HFFc6 (cell line): ENCODE measurements around the gene PCP2. TPM values are rescaled to one million over a fixed set of nuclear protein-coding genes. Genes with fewer than 3 reads are reported as not detected.

Experiments used
- DNase-seq: peaks from one replicate; pipeline ENCODE4 v3.0.0-alpha.2; 2018
- H3K27ac Mint-ChIP-seq: 2 replicates; pipeline ENCODE4 v1.8.0; 2020; ENCODE audit warnings: mild to moderate bottlenecking, mixed read lengths
- H3K27me3 Mint-ChIP-seq: 2 replicates; pipeline ENCODE4 v1.8.0; 2021; ENCODE audit warnings: mild to moderate bottlenecking, moderate library complexity, mixed read lengths; ENCODE audit not compliant: insufficient read depth
- H3K36me3 Mint-ChIP-seq: 2 replicates; pipeline ENCODE4 v1.8.0; 2021; ENCODE audit warnings: low read depth, mixed read lengths
- H3K4me1 Mint-ChIP-seq: 2 replicates; pipeline ENCODE4 v1.8.0; 2020; ENCODE audit warnings: low read depth, mixed read lengths
- H3K4me3 Mint-ChIP-seq: 2 replicates; pipeline ENCODE4 v1.8.0; 2020; ENCODE audit warnings: mild to moderate bottlenecking, moderate library complexity, mixed read lengths
- H3K9me3 Mint-ChIP-seq: 2 replicates; pipeline ENCODE4 v1.8.0; 2020; ENCODE audit warnings: mild to moderate bottlenecking, mixed read lengths
- total RNA-seq, 6 experiments: library from RNA; stranded (reverse); fragmentation: NEBNext Ultra II Directional; extraction: Animal tissue kit (Norgen Biotek cat#: 25700); gene quantifications; 2 replicates in 1 of 6; 3 replicates in 5 of 6; pipeline ENCODE4 v1.2.3, GENCODE V29; 2021
- TF ChIP-seq, protein P1 (sequence below): fragments of 200-600 bp; sonication (generic); IDR thresholded peaks from 2 replicates; pipeline ENCODE4 v1.5.0; 2021; ENCODE audit warnings: antibody characterized with exemption, mild to moderate bottlenecking

The PCP2 gene
- total RNA-seq, 6 experiments from 2014 or later, result not detected

DNA sequence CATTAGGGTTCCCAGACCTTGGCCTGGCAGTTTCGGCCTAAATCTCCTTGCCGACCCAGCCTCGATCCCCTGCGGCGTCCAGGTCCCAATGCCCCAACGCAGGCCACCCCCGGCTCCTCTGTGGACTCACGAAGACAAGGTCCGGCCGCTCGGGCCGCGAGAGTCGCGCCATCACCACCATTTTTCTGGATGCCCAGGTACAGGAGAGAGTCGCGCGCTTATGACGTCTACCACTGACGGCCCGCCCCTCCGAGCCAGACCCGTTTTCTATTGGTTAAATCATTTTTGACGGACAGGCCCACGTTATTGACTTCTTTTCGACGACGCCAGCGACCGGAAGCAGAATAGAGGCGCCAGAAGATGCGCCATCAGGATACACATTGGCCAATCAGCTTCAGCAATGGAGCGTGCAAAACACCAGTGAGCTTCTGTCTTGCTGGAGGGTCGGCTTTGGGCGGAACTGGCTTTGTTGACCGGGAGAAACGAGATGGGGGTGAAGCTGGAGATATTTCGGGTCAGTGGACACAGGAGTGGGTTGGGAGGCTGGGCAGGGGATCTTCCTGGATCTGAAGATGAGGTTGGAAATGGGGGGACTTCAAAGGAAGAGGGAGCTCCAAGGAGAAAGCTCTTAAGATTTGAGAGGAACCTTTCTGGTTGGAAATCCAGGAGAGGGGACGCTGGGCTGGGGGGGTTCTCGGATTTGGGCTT, 4.0 kb downstream of the PCP2 start, which contains the start of the genes PET100 and XAB2:
Gene PET100 (plus strand): TSS at position 447 of the 708 bp plus-strand sequence. CDS start 41 bp downstream, at position 488.
Gene XAB2 (minus strand): TSS at position 199 of the 708 bp plus-strand sequence. CDS start 18 bp downstream, at position 181.
- H3K4me3 Mint-ChIP-seq, result peak within 1 kb of the TSS; percentile 95
- H3K4me1 Mint-ChIP-seq, result peaks cover 26% of the 10 kb centered on the region
- no peaks in the 10 kb centered on the region for H3K9me3 Mint-ChIP-seq
- DNase-seq, result peak; percentile 99
- peak within 1 kb of the TSS; percentile 94 for H3K27ac Mint-ChIP-seq
- TF ChIP-seq, protein P1, sequence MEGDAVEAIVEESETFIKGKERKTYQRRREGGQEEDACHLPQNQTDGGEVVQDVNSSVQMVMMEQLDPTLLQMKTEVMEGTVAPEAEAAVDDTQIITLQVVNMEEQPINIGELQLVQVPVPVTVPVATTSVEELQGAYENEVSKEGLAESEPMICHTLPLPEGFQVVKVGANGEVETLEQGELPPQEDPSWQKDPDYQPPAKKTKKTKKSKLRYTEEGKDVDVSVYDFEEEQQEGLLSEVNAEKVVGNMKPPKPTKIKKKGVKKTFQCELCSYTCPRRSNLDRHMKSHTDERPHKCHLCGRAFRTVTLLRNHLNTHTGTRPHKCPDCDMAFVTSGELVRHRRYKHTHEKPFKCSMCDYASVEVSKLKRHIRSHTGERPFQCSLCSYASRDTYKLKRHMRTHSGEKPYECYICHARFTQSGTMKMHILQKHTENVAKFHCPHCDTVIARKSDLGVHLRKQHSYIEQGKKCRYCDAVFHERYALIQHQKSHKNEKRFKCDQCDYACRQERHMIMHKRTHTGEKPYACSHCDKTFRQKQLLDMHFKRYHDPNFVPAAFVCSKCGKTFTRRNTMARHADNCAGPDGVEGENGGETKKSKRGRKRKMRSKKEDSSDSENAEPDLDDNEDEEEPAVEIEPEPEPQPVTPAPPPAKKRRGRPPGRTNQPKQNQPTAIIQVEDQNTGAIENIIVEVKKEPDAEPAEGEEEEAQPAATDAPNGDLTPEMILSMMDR, result no peak
- peaks cover 11% of the 10 kb centered on the region for H3K36me3 Mint-ChIP-seq
- H3K27me3 Mint-ChIP-seq, result no peaks in the 10 kb centered on the region; the same call in none of the 2 replicates

DNA sequence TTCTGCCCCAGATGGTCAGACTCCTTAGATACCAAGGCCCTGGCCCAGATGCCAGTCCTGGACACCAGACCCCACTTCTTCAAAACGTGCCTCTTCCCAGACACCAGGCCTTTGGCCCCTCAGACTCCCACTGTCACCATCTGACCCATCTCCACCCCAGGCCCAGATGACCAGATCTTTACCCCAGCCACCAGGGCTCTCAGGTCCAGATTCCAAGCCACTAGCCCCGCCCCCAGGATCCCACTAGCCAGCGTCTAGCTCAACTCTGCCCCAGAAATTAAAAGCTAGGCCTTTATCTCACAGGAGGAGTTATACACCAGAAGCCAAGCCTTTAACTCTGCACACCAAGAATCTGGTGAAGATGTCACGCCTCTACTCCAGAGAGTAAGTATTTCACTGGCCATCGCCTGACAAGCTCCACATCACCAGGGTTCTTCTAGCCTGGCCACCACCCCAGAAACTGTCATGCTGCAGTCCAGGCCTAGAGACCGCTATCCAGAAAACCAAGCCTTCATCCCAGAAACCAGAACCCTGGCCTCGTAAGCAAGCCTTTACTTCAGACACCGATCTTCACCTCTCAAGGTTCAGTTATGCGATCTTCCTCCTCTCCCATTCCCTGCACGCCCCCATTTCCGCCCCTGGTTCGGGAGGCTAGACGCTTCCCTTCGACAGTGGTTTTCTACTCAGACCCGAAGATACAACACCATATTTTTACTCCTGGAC, 4.8 kb downstream of the PCP2 start:
- Mint-ChIP-seq H3K27me3 (no peaks in the 10 kb centered on the region; the same call in none of the 2 replicates), H3K27ac (peak overlapping the region; percentile 94), H3K4me3 (peak overlapping the region; percentile 95), H3K4me1 (peaks cover 26% of the 10 kb centered on the region), H3K9me3 (no peaks in the 10 kb centered on the region), H3K36me3 (peaks cover 11% of the 10 kb centered on the region)
- no peak for DNase-seq
- TF ChIP-seq, protein P1, result no peak

DNA sequence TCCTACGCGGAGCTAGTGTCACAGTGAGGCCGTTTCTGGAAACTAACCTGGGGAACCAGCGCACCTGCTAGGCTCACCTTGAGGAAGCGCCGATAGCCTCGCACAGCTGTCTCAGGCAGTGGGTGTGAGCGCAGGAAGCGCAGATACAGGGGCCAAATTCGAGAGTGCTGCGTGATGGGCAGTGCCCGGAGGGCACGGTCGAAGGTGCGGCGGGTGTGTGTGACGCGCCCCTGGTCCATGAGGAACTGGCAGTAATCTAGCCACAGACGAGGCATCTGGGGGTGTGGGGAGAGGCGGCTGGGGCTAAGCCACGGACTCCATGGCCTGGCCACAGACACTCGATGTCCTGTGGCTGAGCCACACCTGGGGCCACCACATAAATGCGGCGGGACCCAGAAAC, 6.4 kb downstream of the PCP2 start:
- TF ChIP-seq, protein P1, result no peak
- H3K4me1 Mint-ChIP-seq, result peaks cover 26% of the 10 kb centered on the region
- H3K27ac Mint-ChIP-seq, result no peak overlapping the region
- H3K27me3 Mint-ChIP-seq, result peaks cover 2% of the 10 kb centered on the region
- H3K4me3 Mint-ChIP-seq, result no peak overlapping the region
- peaks cover 23% of the 10 kb centered on the region for H3K36me3 Mint-ChIP-seq
- H3K9me3 Mint-ChIP-seq, result no peaks in the 10 kb centered on the region
- DNase-seq, result no peak

DNA sequence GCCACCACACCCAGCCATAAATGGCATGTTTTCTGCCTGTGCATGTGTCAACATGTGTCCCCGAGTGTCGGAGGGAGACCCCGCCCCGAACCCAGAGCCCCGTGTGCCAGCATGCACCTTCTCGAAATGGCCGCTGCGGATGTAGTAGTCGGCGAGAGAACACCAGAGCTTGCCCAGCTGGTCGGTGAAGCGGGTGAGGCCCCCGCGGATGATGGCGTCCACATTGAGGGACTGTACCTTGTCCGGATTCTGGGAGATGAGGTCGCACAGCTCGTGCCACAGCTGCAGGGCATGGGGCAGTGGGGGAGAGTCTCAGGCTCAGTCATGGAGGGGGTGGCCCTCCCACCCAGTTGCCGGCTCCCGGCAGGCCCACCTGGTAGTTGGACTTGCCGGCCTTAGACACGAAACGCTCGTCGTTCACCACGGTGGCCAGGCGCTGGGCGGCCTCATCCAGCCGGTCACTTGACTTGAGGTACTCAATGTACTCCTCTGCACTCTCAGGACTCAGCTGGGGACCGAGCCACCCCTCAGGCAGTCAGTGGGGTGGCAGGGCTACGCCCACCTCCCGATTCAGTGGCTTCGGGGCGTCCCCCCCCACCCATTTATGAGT, 7.7 kb downstream of the PCP2 start:
- Mint-ChIP-seq H3K4me3 (no peak overlapping the region), H3K4me1 (peaks cover 25% of the 10 kb centered on the region), H3K9me3 (no peaks in the 10 kb centered on the region), H3K36me3 (peaks cover 32% of the 10 kb centered on the region), H3K27me3 (peaks cover 2% of the 10 kb centered on the region), H3K27ac (no peak overlapping the region)
- DNase-seq, result no peak
- TF ChIP-seq, protein P1, result no peak

DNA sequence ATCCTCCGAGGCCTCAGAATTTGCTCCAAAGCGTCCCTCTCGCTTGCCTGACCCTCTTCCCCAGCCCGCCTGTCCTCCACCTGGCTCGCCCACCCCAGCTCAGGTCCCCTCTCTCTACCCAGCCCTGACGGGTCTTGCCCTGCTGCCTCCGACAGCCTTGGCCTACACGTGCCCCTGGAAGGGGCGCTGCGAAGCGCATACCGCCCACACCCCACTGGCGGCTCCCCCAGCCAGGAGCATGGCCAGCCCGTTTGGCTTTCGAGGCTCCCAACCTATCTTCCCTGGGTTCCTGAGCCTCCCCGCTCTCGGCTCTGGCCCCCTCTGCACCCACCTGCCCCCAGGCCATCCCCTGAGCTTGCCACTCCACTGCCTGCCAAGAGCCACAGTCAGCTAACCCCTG, 8.7 kb downstream of the PCP2 start:
- peaks cover 14% of the 10 kb centered on the region for H3K4me1 Mint-ChIP-seq
- H3K36me3 Mint-ChIP-seq, result peaks cover 32% of the 10 kb centered on the region
- no peak overlapping the region for H3K27ac Mint-ChIP-seq
- H3K4me3 Mint-ChIP-seq, result no peak overlapping the region
- no peak for DNase-seq
- no peaks in the 10 kb centered on the region for H3K9me3 Mint-ChIP-seq
- peaks cover 2% of the 10 kb centered on the region for H3K27me3 Mint-ChIP-seq
- TF ChIP-seq, protein P1, result no peak
